Type B pancreatic cell (in vitro differentiated cells): ENCODE measurements around the gene HECTD3. TPM values are rescaled to one million over a fixed set of nuclear protein-coding genes. Genes with fewer than 3 reads are reported as not detected.

Experiments used
- DNase-seq: peaks from one replicate; pipeline ENCODE4 v3.0.0; 2021; ENCODE audit warnings: mixed read lengths; ENCODE audit not compliant: unreplicated experiment; ENCODE audit errors: extremely low spot score
- H3K27ac Mint-ChIP-seq: 2 replicates; pipeline ENCODE4 v1.8.0; 2021; ENCODE audit warnings: mild to moderate bottlenecking, mixed read lengths
- H3K27me3 Mint-ChIP-seq: 2 replicates; pipeline ENCODE4 v1.8.0; 2021; ENCODE audit warnings: mixed read lengths
- H3K36me3 Mint-ChIP-seq: 2 replicates; pipeline ENCODE4 v1.8.0; 2021; ENCODE audit warnings: mixed read lengths
- H3K4me1 Mint-ChIP-seq: one replicate; pipeline ENCODE4 v1.8.0; 2021; ENCODE audit warnings: mixed read lengths; ENCODE audit not compliant: unreplicated experiment
- H3K4me3 Mint-ChIP-seq: 2 replicates; pipeline ENCODE4 v1.8.0; 2021; ENCODE audit warnings: mild to moderate bottlenecking, mixed read lengths
- H3K9me3 Mint-ChIP-seq: 2 replicates; pipeline ENCODE4 v1.8.0; 2021; ENCODE audit warnings: mixed read lengths
- CTCF ChIP-seq: fragments of 200-600 bp; sonication (generic); conservative IDR thresholded peaks from 2 replicates; pipeline ENCODE4 v1.5.0; 2021; ENCODE audit warnings: antibody characterized with exemption, mild to moderate bottlenecking
- long read RNA-seq: library from polyadenylated mRNA; unstranded; transcript quantifications from one replicate; pipeline ENCODE4 v2.0.0, GENCODE V29; 2020
- total RNA-seq: library from RNA; stranded (reverse); gene quantifications from 2 replicates; pipeline ENCODE4 v1.2.1, GENCODE V29; 2021; ENCODE audit warnings: low replicate concordance

HECTD3 gene
- 33.9 and 45.7 TPM in 2 replicates for total RNA-seq
- long read RNA-seq, partial matches to known transcripts: 1 of 3 reads
- long read RNA-seq, other reads (novel, unspliced or antisense): 1 of 3 reads

GRCh38 chr1:45010855-45011811, at the start of gene HECTD3:
Gene HECTD3, minus strand, starts transcription at chr1:45011324. Its CDS starts 67 bp downstream, at chr1:45011257.
- TF ChIP-seq CTCF: no peak
- Mint-ChIP-seq H3K27ac (peak within 1 kb of the TSS; percentile 86), H3K27me3 (no peaks in the 10 kb centered on the region), H3K4me3 (peak within 1 kb of the TSS; percentile 89), H3K4me1 (peaks cover 27% of the 10 kb centered on the region), H3K36me3 (peaks cover 9% of the 10 kb centered on the region), H3K9me3 (no peaks in the 10 kb centered on the region)
- peak; percentile 77 for DNase-seq

GRCh38 chr1:45059829-45060228, 48.7 kb upstream of the HECTD3 start:
- H3K27ac Mint-ChIP-seq: no peak overlapping the region
- no peaks in the 10 kb centered on the region for H3K36me3 Mint-ChIP-seq
- no peaks in the 10 kb centered on the region for H3K9me3 Mint-ChIP-seq
- no peak for TF ChIP-seq CTCF
- DNase-seq: no peak
- H3K27me3 Mint-ChIP-seq: no peaks in the 10 kb centered on the region
- H3K4me3 Mint-ChIP-seq: no peak overlapping the region
- H3K4me1 Mint-ChIP-seq: no peaks in the 10 kb centered on the region

- no peak for TF ChIP-seq CTCF
- H3K27ac Mint-ChIP-seq: no peak overlapping the region
- no peak overlapping the region for H3K4me3 Mint-ChIP-seq
- no peaks in the 10 kb centered on the region for H3K9me3 Mint-ChIP-seq
- no peaks in the 10 kb centered on the region for H3K36me3 Mint-ChIP-seq
- DNase-seq: no peak
- H3K4me1 Mint-ChIP-seq: no peaks in the 10 kb centered on the region
- no peaks in the 10 kb centered on the region for H3K27me3 Mint-ChIP-seq
These were observed 46.4 kb upstream of the HECTD3 start for GRCh38 chr1:45057542-45057941.

GRCh38 chr1:45051005-45051772, 40.1 kb upstream of the HECTD3 start:
- TF ChIP-seq CTCF: no peak
- H3K27me3 Mint-ChIP-seq: no peaks in the 10 kb centered on the region
- no peaks in the 10 kb centered on the region for H3K9me3 Mint-ChIP-seq
- H3K4me3 Mint-ChIP-seq: no peak overlapping the region
- no peak for DNase-seq
- no peaks in the 10 kb centered on the region for H3K36me3 Mint-ChIP-seq
- no peak overlapping the region for H3K27ac Mint-ChIP-seq
- no peaks in the 10 kb centered on the region for H3K4me1 Mint-ChIP-seq

- Mint-ChIP-seq H3K4me3 (no peak overlapping the region), H3K9me3 (no peaks in the 10 kb centered on the region), H3K36me3 (no peaks in the 10 kb centered on the region), H3K27me3 (no peaks in the 10 kb centered on the region), H3K4me1 (no peaks in the 10 kb centered on the region), H3K27ac (no peak overlapping the region)
- DNase-seq: no peak
- no peak for TF ChIP-seq CTCF
These were observed 35.9 kb upstream of the HECTD3 start for GRCh38 chr1:45047032-45047431.
